GM12891 (cell line): Measurements from ENCODE around the gene OR10H1.

Experiments
- PAX5 ChIP-seq: IDR thresholded peaks from 2 replicates; pipeline ENCODE4 v1.6.1; 2011; ENCODE audit warnings: low read length, moderate library complexity, mild to moderate bottlenecking; ENCODE audit not compliant: insufficient read depth, severe bottlenecking
- POLR2A ChIP-seq: IDR thresholded peaks from 2 replicates; pipeline ENCODE4 v1.6.1; 2011; ENCODE audit warnings: low read depth, low read length, control low read depth
- POLR2AphosphoS5 ChIP-seq: IDR thresholded peaks from 2 replicates; pipeline ENCODE4 v1.6.1; 2011; ENCODE audit warnings: low read depth, low read length, control low read depth
- POU2F2 ChIP-seq: IDR thresholded peaks from 2 replicates; pipeline ENCODE4 v1.6.1; 2011; ENCODE audit warnings: low read depth, mild to moderate bottlenecking, control low read depth, low read length, moderate library complexity
- SPI1 ChIP-seq: IDR thresholded peaks from 2 replicates; pipeline ENCODE4 v1.6.1; 2011; ENCODE audit warnings: low read depth, low read length, control low read depth
- TAF1 ChIP-seq: IDR thresholded peaks from 2 replicates; pipeline ENCODE4 v1.6.1; 2011; ENCODE audit warnings: low read depth, low read length, control low read depth

DNA sequence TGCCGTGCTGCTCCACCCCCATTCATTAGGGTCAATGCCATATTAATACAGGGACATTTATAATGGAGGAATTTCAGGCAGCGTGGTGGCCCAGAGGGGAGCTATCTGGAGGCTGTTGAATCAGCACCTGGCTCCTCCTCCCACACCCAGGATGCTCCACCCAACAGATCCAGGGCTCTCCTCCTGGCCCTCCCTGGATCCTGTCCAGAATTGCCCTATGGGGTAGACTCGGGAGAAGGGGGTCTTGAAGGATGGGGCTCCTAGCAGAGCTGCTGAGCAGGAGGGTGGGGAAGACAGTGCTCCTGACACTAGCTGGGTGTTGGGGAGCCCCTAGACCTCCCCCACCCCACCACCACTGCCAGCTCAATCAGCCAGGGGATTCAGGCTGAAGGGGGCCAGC lies 33.3 kb downstream of the OR10H1 start:
- TF ChIP-seq POLR2A, result no peak
- TF ChIP-seq POU2F2, result no peak
- TF ChIP-seq POLR2AphosphoS5, result no peak
- TF ChIP-seq TAF1, result no peak
- no peak for TF ChIP-seq SPI1
- no peak for TF ChIP-seq PAX5
